ENCODE data around the gene ARHGEF37.

ARHGEF37 gene

DNA sequence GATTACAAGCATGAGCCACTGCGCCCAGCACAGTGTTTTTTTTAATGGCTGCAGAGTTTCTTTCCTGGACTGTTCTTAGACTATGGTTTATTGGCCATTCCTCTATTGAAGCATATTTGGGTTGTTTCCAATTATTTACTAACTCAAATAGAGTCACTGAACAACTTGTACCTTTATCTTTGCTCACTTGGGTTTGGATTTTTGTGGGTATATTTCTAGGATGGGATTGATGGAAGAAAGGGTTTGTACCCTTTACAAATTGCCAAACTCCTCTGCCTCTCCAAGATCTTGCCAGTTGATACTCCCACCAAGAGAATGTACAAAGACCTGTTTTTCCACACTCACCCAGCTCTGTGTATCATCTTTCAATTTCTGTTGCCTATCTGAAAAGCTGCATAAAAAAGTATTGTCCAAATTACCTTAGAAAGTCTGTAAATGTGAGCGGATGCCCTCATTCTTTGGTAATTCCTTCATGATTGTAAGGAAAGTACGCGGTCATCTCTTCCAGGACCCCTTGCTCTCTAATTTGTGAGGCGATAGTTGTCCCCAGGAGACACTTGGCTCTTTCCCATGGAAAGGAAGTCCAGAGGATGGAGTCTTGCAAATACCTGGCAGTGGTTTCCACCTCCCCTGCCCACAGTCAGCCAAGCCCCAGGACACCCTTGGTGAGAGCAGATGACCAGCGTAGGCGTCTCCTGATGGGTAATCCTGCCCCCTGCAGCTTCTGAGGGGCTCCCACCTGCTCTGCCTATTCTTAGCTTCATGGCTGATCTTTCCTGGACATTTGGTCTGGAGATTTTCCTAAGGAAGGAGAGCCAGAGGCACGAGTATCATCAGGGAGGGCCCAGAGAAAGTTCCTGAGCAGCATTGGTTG lies 33.0 kb downstream of the ARHGEF37 start:
- no peak overlapping the region for H3K27ac ChIP-seq (ENCODE audit: low read depth, low read length)
- H2AFZ ChIP-seq (ENCODE audit: low read length, unreplicated experiment): no peak overlapping the region
- H3K4me3 ChIP-seq (ENCODE audit: low read depth, low read length): no peak overlapping the region
- no peaks in the 10 kb centered on the region; the same call in 1 of the 2 replicates for H3K36me3 ChIP-seq (ENCODE audit: insufficient read depth, low read length)
- H3K27me3 ChIP-seq (ENCODE audit: insufficient read depth, low read length): no peaks in the 10 kb centered on the region
- no peaks in the 10 kb centered on the region for H3K79me2 ChIP-seq (ENCODE audit: control insufficient read depth, insufficient read depth, low read length, unreplicated experiment)
- peaks cover 4% of the 10 kb centered on the region for H3K4me1 ChIP-seq (ENCODE audit: control insufficient read depth, insufficient read depth, low read length, unreplicated experiment)

DNA sequence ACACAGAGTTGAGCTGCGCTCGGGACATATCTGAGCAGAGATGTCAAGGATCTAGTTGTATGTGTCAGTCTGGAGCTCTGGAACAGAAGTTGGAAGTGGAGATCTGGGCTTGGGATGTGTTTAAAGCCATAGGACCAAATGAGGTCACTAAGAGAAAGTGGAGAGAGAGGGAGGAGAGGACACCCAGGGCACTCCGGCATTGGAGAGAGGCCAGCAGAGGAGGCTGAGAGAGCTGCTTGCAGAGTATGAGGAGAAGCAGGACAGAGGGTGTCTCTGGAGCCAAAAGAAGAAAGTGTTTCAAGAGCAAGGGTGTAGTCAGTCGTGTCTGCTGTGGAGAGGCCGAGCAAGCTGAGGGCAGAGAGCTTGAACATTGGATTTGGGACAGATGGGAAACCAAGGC lies 34.7 kb downstream of the ARHGEF37 start:
- peaks cover 4% of the 10 kb centered on the region for H3K4me1 ChIP-seq (ENCODE audit: control insufficient read depth, insufficient read depth, low read length, unreplicated experiment)

DNA sequence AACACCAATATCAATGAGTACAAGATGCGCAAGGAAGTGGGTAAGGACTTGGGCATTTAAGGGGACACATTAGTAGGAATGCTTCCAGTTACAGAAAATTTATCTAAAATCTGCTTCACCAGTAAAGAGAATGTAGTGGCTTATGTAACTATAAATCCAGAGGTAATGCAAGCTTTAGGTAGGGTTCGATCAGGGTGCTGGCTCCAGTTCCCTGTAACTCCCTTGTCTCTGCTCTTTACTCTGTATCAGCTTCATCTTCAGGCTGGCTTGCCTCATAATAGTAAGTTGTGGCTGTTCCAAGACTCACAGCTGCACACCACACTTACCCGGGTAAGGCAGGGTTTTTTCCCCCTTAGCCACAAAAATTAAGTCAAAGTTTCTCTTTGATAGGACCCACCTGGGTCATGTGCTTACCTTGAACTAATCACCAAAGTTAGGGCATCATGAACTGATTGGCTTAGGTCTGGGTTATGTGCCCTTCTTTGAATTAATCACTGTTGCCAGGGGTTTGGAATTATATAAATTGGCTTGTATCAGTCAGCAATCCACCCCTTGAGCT lies 35.5 kb downstream of the ARHGEF37 start:
- H3K79me2 ChIP-seq (ENCODE audit: control insufficient read depth, insufficient read depth, low read length, unreplicated experiment): no peaks in the 10 kb centered on the region
- H3K27ac ChIP-seq (ENCODE audit: low read depth, low read length): no peak overlapping the region
- no peaks in the 10 kb centered on the region for H3K27me3 ChIP-seq (ENCODE audit: insufficient read depth, low read length)
- no peak overlapping the region for H3K4me3 ChIP-seq (ENCODE audit: low read depth, low read length)
- H2AFZ ChIP-seq (ENCODE audit: low read length, unreplicated experiment): no peak overlapping the region
- no peaks in the 10 kb centered on the region for H3K36me3 ChIP-seq (ENCODE audit: insufficient read depth, low read length)
- peaks cover 4% of the 10 kb centered on the region for H3K4me1 ChIP-seq (ENCODE audit: control insufficient read depth, insufficient read depth, low read length, unreplicated experiment)

More for the DNA sequence above, 34.7 kb downstream of the ARHGEF37 start:
- Histone ChIP-seq H3K4me3 (ENCODE audit: low read depth, low read length) (no peak overlapping the region), H3K79me2 (ENCODE audit: control insufficient read depth, insufficient read depth, low read length, unreplicated experiment) (no peaks in the 10 kb centered on the region), H2AFZ (ENCODE audit: low read length, unreplicated experiment) (no peak overlapping the region), H3K27ac (ENCODE audit: low read depth, low read length) (no peak overlapping the region), H3K27me3 (ENCODE audit: insufficient read depth, low read length) (no peaks in the 10 kb centered on the region), H3K36me3 (ENCODE audit: insufficient read depth, low read length) (no peaks in the 10 kb centered on the region)

DNA sequence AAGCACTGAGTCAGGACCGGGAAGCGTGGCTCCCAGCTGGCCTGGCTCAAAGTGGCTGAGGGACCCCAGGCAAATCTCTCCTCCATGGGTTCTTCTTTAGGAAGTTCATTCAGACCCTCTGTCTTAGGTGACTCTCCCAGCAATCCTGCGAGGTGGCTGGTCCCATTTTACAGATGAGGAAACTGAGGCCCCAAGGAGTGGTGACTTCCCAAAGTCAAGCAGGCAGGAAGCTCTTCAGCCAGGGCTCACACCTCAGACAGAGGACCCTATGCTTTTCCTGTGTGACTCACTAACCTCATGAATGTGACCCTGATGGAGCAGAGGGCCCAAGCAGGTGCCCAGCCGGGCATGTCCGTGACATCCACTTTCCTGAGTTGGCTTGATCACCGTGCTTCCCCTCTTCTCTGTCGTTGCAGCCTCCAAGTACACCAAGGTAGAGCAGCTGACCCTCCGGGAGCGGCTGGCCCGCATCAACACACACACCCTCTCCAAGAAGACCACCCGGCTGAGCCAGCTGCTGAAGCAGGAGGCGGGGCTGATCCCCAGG lies 36.5 kb downstream of the ARHGEF37 start:
- Histone ChIP-seq H2AFZ (ENCODE audit: low read length, unreplicated experiment) (no peak overlapping the region), H3K4me1 (ENCODE audit: control insufficient read depth, insufficient read depth, low read length, unreplicated experiment) (peaks cover 4% of the 10 kb centered on the region), H3K27ac (ENCODE audit: low read depth, low read length) (no peak overlapping the region), H3K79me2 (ENCODE audit: control insufficient read depth, insufficient read depth, low read length, unreplicated experiment) (no peaks in the 10 kb centered on the region), H3K27me3 (ENCODE audit: insufficient read depth, low read length) (no peaks in the 10 kb centered on the region), H3K36me3 (ENCODE audit: insufficient read depth, low read length) (no peaks in the 10 kb centered on the region), H3K4me3 (ENCODE audit: low read depth, low read length) (no peak overlapping the region)

DNA sequence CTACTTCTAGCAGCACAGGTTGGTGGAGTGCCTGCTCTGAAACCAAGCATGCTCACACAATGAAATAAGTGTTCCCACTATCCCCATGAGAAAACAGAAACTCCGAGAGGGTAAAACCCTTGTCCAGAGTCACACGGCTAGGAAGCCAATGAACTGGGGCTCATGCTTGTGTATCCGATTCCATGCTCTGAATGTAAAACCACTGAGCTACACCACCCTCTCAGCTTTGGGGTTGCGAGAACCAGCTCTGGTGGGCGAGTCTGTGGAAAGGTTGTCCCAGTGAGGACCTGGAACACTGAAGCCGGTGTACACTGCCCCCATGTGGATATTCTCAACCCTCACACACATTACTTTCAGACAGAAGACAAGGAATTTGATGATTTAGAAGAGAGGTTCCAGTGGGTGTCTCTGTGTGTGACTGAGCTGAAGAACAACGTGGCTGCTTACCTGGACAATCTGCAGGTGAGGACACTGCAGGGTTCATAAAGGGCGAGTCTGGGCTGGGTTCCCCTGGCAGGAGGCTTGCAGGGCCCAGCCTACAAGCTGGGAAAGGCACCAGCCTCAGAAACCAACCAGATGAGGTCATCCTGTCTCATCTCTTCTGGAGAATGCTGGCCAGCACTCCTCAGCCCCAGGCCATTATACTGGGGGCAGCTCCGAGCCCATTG lies 37.4 kb downstream of the ARHGEF37 start:
- H2AFZ ChIP-seq (ENCODE audit: low read length, unreplicated experiment): no peak overlapping the region
- no peak overlapping the region for H3K27ac ChIP-seq (ENCODE audit: low read depth, low read length)
- H3K4me3 ChIP-seq (ENCODE audit: low read depth, low read length): no peak overlapping the region

DNA sequence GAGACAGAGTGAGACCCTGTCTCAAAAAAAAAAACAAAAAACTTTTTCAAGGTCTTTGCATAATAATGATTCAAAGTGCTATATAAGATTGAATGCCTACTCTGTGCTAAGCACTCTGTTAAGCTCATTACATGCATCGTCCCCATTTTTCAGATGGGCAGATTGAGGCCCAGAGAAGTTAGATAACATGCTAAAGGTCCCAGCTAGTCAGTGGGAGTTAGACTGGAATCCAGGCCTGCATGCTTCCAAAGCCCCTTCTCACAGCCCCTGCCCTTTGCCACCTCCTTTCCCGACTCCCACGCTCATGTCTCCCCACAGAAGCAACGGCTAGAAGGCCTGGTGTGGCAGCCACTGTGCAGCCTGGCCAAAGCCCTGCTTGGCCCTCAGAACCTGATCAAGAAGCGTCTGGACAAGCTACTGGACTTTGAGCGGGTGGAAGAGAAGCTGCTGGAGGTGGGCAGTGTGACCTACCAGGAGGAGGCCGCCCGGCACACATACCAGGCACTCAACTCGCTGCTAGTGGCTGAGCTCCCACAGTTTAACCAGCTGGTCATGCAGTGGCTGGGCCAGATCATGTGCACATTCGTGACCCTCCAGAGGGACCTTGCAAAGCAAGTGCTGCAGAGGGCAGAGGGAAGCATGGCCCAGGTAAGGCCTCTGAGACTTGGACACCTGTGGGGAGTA lies 40.3 kb downstream of the ARHGEF37 start:
- H2AFZ ChIP-seq (ENCODE audit: low read length, unreplicated experiment): no peak overlapping the region
- no peaks in the 10 kb centered on the region for H3K36me3 ChIP-seq (ENCODE audit: insufficient read depth, low read length)
- H3K79me2 ChIP-seq (ENCODE audit: control insufficient read depth, insufficient read depth, low read length, unreplicated experiment): no peaks in the 10 kb centered on the region
- no peaks in the 10 kb centered on the region for H3K27me3 ChIP-seq (ENCODE audit: insufficient read depth, low read length)
- no peak overlapping the region for H3K4me3 ChIP-seq (ENCODE audit: low read depth, low read length)
- no peak overlapping the region for H3K27ac ChIP-seq (ENCODE audit: low read depth, low read length)
- peaks cover 4% of the 10 kb centered on the region for H3K4me1 ChIP-seq (ENCODE audit: control insufficient read depth, insufficient read depth, low read length, unreplicated experiment)

More for the DNA sequence above, 37.4 kb downstream of the ARHGEF37 start:
- no peaks in the 10 kb centered on the region for H3K79me2 ChIP-seq (ENCODE audit: control insufficient read depth, insufficient read depth, low read length, unreplicated experiment)
- H3K4me1 ChIP-seq (ENCODE audit: control insufficient read depth, insufficient read depth, low read length, unreplicated experiment): peaks cover 4% of the 10 kb centered on the region
- no peaks in the 10 kb centered on the region for H3K27me3 ChIP-seq (ENCODE audit: insufficient read depth, low read length)
- no peaks in the 10 kb centered on the region for H3K36me3 ChIP-seq (ENCODE audit: insufficient read depth, low read length)

DNA sequence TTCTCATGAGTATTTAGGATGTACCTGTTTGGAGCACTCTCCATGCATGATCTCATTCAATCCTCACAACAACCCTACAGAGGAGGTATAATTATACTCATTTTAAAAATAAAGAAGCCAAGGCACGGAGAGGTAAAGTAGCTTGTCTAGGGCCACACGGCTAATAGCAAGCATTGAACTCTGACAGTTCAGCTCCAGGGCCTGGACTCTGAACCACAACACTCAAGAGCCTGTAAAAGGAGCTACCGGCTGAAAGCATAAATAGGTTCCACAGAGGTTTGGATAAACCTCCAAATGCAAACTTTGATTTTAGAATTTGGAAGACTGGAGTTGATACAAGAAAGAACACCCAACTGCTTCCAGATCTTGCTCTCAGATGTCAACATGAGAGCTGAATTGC lies 41.2 kb downstream of the ARHGEF37 start:
- no peak overlapping the region for H3K27ac ChIP-seq (ENCODE audit: low read depth, low read length)
- no peaks in the 10 kb centered on the region for H3K79me2 ChIP-seq (ENCODE audit: control insufficient read depth, insufficient read depth, low read length, unreplicated experiment)
- peaks cover 4% of the 10 kb centered on the region for H3K4me1 ChIP-seq (ENCODE audit: control insufficient read depth, insufficient read depth, low read length, unreplicated experiment)
- H3K36me3 ChIP-seq (ENCODE audit: insufficient read depth, low read length): no peaks in the 10 kb centered on the region
- H3K27me3 ChIP-seq (ENCODE audit: insufficient read depth, low read length): no peaks in the 10 kb centered on the region
- H2AFZ ChIP-seq (ENCODE audit: low read length, unreplicated experiment): no peak overlapping the region
- H3K4me3 ChIP-seq (ENCODE audit: low read depth, low read length): no peak overlapping the region

DNA sequence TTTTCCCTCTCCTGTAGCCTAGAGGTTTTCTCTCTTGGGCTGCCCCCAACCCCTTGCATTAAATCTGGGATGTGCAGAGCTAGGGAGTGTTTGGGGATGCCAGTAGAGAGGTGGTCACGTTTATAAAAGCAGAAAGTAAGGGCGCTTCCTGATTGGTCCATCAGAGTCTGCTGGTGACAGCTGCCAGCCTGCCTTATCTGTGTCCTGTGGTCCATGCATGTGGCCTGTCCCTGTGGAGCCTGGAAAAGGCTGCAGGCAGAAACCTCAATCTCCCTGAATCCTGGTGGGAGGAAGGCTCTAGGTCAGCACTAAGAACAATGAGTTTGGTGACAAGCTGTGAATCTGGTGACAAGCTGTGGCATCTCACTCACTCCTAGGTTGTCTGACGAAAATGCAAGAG lies 42.2 kb downstream of the ARHGEF37 start:
- no peaks in the 10 kb centered on the region for H3K36me3 ChIP-seq (ENCODE audit: insufficient read depth, low read length)

DNA sequence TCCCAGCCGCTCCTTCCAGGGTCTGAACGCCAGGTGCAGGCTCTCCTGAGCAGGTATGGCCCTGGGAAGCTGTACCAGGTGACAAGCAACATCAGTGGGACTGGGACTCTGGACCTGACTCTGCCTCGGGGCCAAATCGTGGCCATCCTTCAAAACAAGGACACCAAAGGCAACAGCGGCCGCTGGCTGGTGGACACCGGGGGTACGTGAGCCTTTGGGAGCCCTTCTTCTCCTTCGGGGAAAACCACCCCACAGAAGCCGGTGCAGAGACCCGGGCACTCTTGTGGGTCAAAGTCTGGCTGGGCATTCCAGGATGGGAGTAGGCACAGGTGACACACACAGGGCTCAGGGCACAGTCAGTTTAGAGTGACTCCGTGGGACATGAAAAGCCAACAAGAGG lies 45.8 kb downstream of the ARHGEF37 start:
- Histone ChIP-seq H3K4me1 (ENCODE audit: control insufficient read depth, insufficient read depth, low read length, unreplicated experiment) (peaks cover 5% of the 10 kb centered on the region), H3K36me3 (ENCODE audit: insufficient read depth, low read length) (no peaks in the 10 kb centered on the region), H3K27me3 (ENCODE audit: insufficient read depth, low read length) (no peaks in the 10 kb centered on the region), H2AFZ (ENCODE audit: low read length, unreplicated experiment) (no peak overlapping the region), H3K27ac (ENCODE audit: low read depth, low read length) (no peak overlapping the region), H3K4me3 (ENCODE audit: low read depth, low read length) (no peak overlapping the region), H3K79me2 (ENCODE audit: control insufficient read depth, insufficient read depth, low read length, unreplicated experiment) (no peaks in the 10 kb centered on the region)

More for the DNA sequence above, 42.2 kb downstream of the ARHGEF37 start:
- Histone ChIP-seq H3K27ac (ENCODE audit: low read depth, low read length) (no peak overlapping the region), H2AFZ (ENCODE audit: low read length, unreplicated experiment) (no peak overlapping the region), H3K79me2 (ENCODE audit: control insufficient read depth, insufficient read depth, low read length, unreplicated experiment) (no peaks in the 10 kb centered on the region), H3K4me1 (ENCODE audit: control insufficient read depth, insufficient read depth, low read length, unreplicated experiment) (peaks cover 2% of the 10 kb centered on the region), H3K4me3 (ENCODE audit: low read depth, low read length) (no peak overlapping the region), H3K27me3 (ENCODE audit: insufficient read depth, low read length) (no peaks in the 10 kb centered on the region)

DNA sequence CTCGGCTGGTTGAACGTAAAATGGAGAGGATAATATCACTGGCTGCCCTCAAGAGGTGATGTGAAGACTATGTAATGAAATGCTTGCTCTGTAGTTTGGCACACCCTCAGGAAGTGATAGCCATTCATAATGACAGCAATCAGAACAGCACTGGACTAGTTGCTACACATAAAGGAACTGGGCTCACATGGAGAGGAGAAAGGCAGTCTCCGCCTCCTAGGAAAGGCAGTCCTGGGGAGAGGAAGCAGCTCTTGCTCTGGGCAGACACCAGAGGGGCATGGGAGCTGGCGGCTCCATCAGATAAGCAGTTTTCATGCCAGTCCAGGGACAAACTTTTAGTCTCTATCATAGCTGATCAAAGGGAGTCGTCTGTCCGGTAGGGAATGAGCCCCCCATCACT lies 46.9 kb downstream of the ARHGEF37 start:
- Histone ChIP-seq H3K27me3 (ENCODE audit: insufficient read depth, low read length) (no peaks in the 10 kb centered on the region), H3K4me3 (ENCODE audit: low read depth, low read length) (no peak overlapping the region), H2AFZ (ENCODE audit: low read length, unreplicated experiment) (no peak overlapping the region), H3K4me1 (ENCODE audit: control insufficient read depth, insufficient read depth, low read length, unreplicated experiment) (peaks cover 17% of the 10 kb centered on the region), H3K79me2 (ENCODE audit: control insufficient read depth, insufficient read depth, low read length, unreplicated experiment) (no peaks in the 10 kb centered on the region), H3K36me3 (ENCODE audit: insufficient read depth, low read length) (no peaks in the 10 kb centered on the region), H3K27ac (ENCODE audit: low read depth, low read length) (no peak overlapping the region)

All from ACC112 (cell line).